ENCODE measurements around the gene ATP5ME. TPM values are rescaled to one million over a fixed set of nuclear protein-coding genes. Genes with fewer than 3 reads are reported as not detected.

Gene ATP5ME
- 192 and 236 TPM in 2 replicates for total RNA-seq

DNA sequence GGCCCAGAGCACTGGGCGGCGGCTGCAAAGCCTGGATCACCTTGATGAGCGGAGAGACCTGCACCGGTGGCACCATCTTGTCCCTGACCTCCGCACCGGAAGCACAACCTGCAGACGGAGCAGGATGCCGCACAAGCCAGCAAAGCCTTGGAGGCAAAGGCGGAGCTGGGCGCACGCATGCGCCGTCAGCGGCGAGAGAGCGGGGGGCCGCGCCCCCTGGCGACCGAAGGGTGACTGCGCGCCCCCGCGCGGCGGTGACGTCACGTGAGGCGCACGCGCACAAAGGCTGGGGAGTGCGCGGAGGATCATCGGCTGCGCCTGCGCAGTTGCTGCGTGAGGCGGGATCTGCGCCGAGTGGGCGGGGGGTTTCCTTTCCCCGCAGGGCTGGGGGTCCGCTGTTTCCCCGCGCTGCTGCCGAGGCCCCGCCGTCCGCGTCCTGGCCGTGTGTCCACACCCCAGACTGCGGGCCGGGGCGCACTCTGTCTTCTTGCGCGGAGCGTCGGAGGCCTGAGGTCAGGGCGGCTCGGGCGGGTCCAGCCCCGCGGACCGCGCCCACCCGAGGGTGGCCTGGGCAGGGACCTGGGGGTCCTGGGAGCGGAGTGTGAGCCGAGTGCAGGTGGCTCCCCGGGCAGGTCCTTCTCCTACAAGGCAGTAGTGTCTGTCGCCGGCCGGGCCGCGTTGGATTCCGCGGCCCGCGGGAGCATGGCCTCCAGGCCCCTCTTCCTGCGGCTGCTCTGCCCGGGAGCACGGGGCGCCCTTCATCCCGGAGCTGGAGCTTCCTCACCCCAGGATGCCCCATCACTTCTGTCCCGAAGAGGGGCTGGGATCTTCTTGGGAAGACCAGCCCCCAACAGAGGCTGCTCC lies at the start of gene ATP5ME, which contains the start of gene MYL5:
Gene ATP5ME (minus strand): TSS at position 105 of the 864 bp plus-strand sequence. CDS start 29 bp downstream, at position 76.
Gene MYL5 (plus strand): TSS at position 371 of the 864 bp plus-strand sequence. CDS start 3,485 bp downstream, outside the sequence.

GRCh38 chr4:705278-706082 lies 31.4 kb upstream of the ATP5ME start, which contains the start of gene PCGF3:
Gene PCGF3 (plus strand): TSS chr4:705832. CDS start chr4:733681, 27,849 bp downstream.

GRCh38 chr4:688854-689681 lies 15.0 kb upstream of the ATP5ME start, which contains the start of gene SLC49A3:
Gene SLC49A3 (minus strand): TSS chr4:689151. CDS start chr4:689127, 24 bp downstream.

DNA sequence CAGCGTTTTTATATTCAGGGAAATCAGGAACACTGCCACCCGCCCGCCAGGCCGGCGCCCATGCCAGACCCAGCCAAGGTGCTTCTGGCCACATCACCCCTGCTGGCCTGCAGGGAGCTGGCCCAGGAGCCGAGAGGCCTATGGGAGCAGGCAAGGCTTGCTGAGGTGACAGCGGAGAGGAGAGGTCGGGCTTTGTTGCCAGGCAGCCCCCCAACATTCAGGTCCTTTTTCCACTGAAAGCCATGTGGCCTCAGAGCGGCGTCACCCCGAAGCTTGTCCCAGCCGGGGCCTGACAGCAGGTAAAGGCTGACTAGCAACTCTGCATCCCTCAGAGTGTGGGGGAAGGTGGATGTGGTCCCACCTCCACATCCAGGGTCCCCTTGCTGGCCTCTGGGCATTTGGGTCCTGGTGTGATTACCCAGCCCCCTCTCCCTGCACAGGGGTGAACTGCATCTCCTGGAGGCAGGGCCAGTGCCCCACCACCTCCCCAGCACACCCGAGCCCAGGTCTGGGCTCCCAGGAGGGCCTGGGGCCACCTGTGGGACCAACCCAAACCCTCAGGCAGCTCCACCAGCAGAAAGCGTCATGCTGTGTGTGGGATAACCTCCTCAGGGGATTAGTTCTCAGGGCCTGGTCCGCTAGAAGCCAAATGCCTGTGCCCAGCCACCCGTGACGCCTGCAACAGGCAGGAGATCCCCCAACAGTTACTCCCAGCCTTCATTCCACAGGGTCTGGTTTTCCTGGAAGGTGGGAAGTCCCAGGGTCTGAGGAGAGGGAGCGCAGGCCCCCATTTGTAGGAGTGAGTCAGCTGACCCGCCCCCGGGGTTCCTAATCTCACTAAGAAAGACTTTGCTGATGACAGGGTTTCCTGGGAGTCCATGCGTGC lies 49.1 kb downstream of the ATP5ME start, which contains the start of gene PDE6B:
Gene PDE6B (plus strand): TSS at position 869 of the 886 bp plus-strand sequence. CDS start 54 bp downstream, outside the sequence.

Other genes starting within 250 kb of the ATP5ME start
- gene ZNF721, start 175.1 kb downstream of the ATP5ME start, total RNA-seq: 15.7 and 40.0 TPM in 2 replicates
- 36.1 and 60.2 TPM in 2 replicates for gene PIGG, start 175.1 kb downstream of the ATP5ME start, total RNA-seq
- gene TMEM271, start 98.0 kb downstream of the ATP5ME start, total RNA-seq: not detected in 2 replicates
- gene PDE6B, start 48.7 kb downstream of the ATP5ME start, total RNA-seq: 2.1 and 6.9 TPM in 2 replicates
- 10.8 and 18.3 TPM in 2 replicates for gene MYL5, start 266 bp upstream of the ATP5ME start, total RNA-seq
- gene SLC49A3, start 14.9 kb upstream of the ATP5ME start, total RNA-seq: 4.4 and 5.9 TPM in 2 replicates
- gene PCGF3, start 31.6 kb upstream of the ATP5ME start, total RNA-seq: 32.2 and 104 TPM in 2 replicates
- 0.16 and 0.50 TPM in 2 replicates for gene CPLX1, start 151.9 kb upstream of the ATP5ME start, total RNA-seq